Caco-2 (cell line): ENCODE data around the gene ST8SIA1. TPM values are rescaled to one million over a fixed set of nuclear protein-coding genes. Genes with fewer than 3 reads are reported as not detected.

ENCODE experiments used
- BruUV-seq: library from RNA; stranded (reverse); fragments of 400-500 nt; replicated peaks from 2 replicates; lab custom pipeline; 2021; lab: Mats Ljungman, UMichigan
- CTCF ChIA-PET: fragments of 300-600 bp; sonication (Branson Sonifier 250); formaldehyde crosslinking; loops from one replicate; lab custom pipeline; 2022; ENCODE audit warnings: antibody characterized with exemption; lab: Charles Lee
- POLR2A ChIA-PET: fragments of 300-600 bp; sonication (Branson Sonifier 250); formaldehyde crosslinking; loops from one replicate; lab custom pipeline; 2022; ENCODE audit warnings: antibody characterized with exemption; lab: Charles Lee
- DNase-seq, 2 experiments: peaks; one replicate each; pipeline versions ENCODE4 v3.0.0 to v3.0.0-alpha.2; 2020 to 2022
- H3K27me3 ChIP-seq: replicated peaks from 2 replicates; pipeline ENCODE4 v1.6.0; 2011; ENCODE audit warnings: low read length; ENCODE audit not compliant: control insufficient read depth, insufficient read depth
- H3K36me3 ChIP-seq: 2 replicates; pipeline ENCODE4 v1.5.1; 2011; ENCODE audit warnings: low read length; ENCODE audit not compliant: control insufficient read depth, insufficient read depth
- H3K4me1 ChIP-seq: fragments of 250-450 bp; sonication (Bioruptor Pico); 2 replicates; pipeline ENCODE4 v1.5.1; 2020; ENCODE audit warnings: mild to moderate bottlenecking
- H3K4me3 ChIP-seq: 2 replicates; pipeline ENCODE4 v1.5.1; 2011; ENCODE audit warnings: low read depth, mild to moderate bottlenecking, control low read depth, low read length
- H3K9me3 ChIP-seq: fragments of 250-450 bp; sonication (Bioruptor Pico); 2 replicates; pipeline ENCODE4 v1.5.1; 2020; ENCODE audit warnings: mild to moderate bottlenecking, moderate library complexity
- H3K27ac Mint-ChIP-seq: one replicate; pipeline ENCODE4 v1.8.0; 2022; ENCODE audit warnings: mixed read lengths; ENCODE audit not compliant: unreplicated experiment
- H3K27me3 Mint-ChIP-seq: one replicate; pipeline ENCODE4 v1.8.0; 2022; ENCODE audit warnings: mixed read lengths; ENCODE audit not compliant: insufficient read depth, unreplicated experiment
- H3K36me3 Mint-ChIP-seq: one replicate; pipeline ENCODE4 v1.8.0; 2022; ENCODE audit warnings: mild to moderate bottlenecking, mixed read lengths; ENCODE audit not compliant: insufficient read depth, unreplicated experiment
- H3K4me1 Mint-ChIP-seq: one replicate; pipeline ENCODE4 v1.8.0; 2022; ENCODE audit warnings: low read depth, mixed read lengths; ENCODE audit not compliant: unreplicated experiment
- H3K4me3 Mint-ChIP-seq: one replicate; pipeline ENCODE4 v1.8.0; 2022; ENCODE audit warnings: mild to moderate bottlenecking, moderate library complexity, mixed read lengths; ENCODE audit not compliant: unreplicated experiment
- H3K9me3 Mint-ChIP-seq: one replicate; pipeline ENCODE4 v1.8.0; 2022; ENCODE audit warnings: mixed read lengths; ENCODE audit not compliant: unreplicated experiment
- CTCF ChIP-seq, 2 experiments: fragments of 200-600 bp in 1 of 2; IDR thresholded peaks; 1 replicate in 1 of 2; 2 replicates in 1 of 2; pipeline versions ENCODE4 v1.5.1 to v1.8.0; 2011 to 2022; ENCODE audit warnings: antibody characterized with exemption in 1 of 2, control low read depth in 1 of 2, inconsistent platforms in 1 of 2, low read depth in 1 of 2, low read length in 1 of 2, mild to moderate bottlenecking in 1 of 2, moderate library complexity in 1 of 2; ENCODE audit not compliant: insufficient read depth in 1 of 2, severe bottlenecking in 1 of 2, unreplicated experiment in 1 of 2
- intact Hi-C: fragments of 100-400 bp; cut with micrococcal nuclease; formaldehyde crosslinking; loops from one replicate; pipeline ENCODE4 v1.10.0; 2022; ENCODE audit not compliant: unreplicated experiment
- total RNA-seq: library from RNA; stranded (reverse); gene quantifications from 2 replicates; pipeline ENCODE4 v1.2.3, GENCODE V29; 2022

The ST8SIA1 gene
- total RNA-seq, 1 experiment from 2014 or later = not detected

GRCh38 chr12:22271023-22271422, 63.5 kb downstream of the ST8SIA1 start:
- peaks cover 28% of the 10 kb centered on the region for H3K27me3 Mint-ChIP-seq
- no peak for TF ChIP-seq CTCF (IDR thresholded peaks at IDR 0.05; ENCODE audit: insufficient read depth in 1 of 2, low read depth in 1 of 2, low read length in 1 of 2, severe bottlenecking in 1 of 2, unreplicated experiment in 1 of 2)
- H3K36me3 ChIP-seq = no peaks in the 10 kb centered on the region
- intact Hi-C loops = no loop called here
- DNase-seq = no peak
- no peaks in the 10 kb centered on the region for H3K4me1 Mint-ChIP-seq
- H3K4me1 ChIP-seq = no peaks in the 10 kb centered on the region
- H3K9me3 ChIP-seq = no peaks in the 10 kb centered on the region
- no peak overlapping the region for H3K27ac Mint-ChIP-seq
- no peaks in the 10 kb centered on the region for H3K27me3 ChIP-seq
- POLR2A ChIA-PET = no interaction called here
- H3K4me3 ChIP-seq = no peak overlapping the region
- H3K9me3 Mint-ChIP-seq = no peaks in the 10 kb centered on the region
- BruUV-seq = no TSS peak
- CTCF ChIA-PET = no interaction called here
- H3K4me3 Mint-ChIP-seq = no peak overlapping the region
- no peaks in the 10 kb centered on the region for H3K36me3 Mint-ChIP-seq

GRCh38 chr12:22268973-22269372, 65.5 kb downstream of the ST8SIA1 start:
- Histone ChIP-seq H3K27me3 (no peaks in the 10 kb centered on the region), H3K36me3 (no peaks in the 10 kb centered on the region), H3K9me3 (no peaks in the 10 kb centered on the region), H3K4me1 (no peaks in the 10 kb centered on the region), H3K4me3 (no peak overlapping the region)
- H3K36me3 Mint-ChIP-seq = no peaks in the 10 kb centered on the region
- peaks cover 28% of the 10 kb centered on the region for H3K27me3 Mint-ChIP-seq
- POLR2A ChIA-PET = no interaction called here
- no peaks in the 10 kb centered on the region for H3K4me1 Mint-ChIP-seq
- no peak for DNase-seq
- H3K4me3 Mint-ChIP-seq = no peak overlapping the region
- no peak overlapping the region for H3K27ac Mint-ChIP-seq
- BruUV-seq = no TSS peak
- intact Hi-C loops = no loop called here
- CTCF ChIA-PET = no interaction called here
- H3K9me3 Mint-ChIP-seq = no peaks in the 10 kb centered on the region
- TF ChIP-seq CTCF (IDR thresholded peaks at IDR 0.05; ENCODE audit: insufficient read depth in 1 of 2, low read depth in 1 of 2, low read length in 1 of 2, severe bottlenecking in 1 of 2, unreplicated experiment in 1 of 2) = no peak

- H3K27ac Mint-ChIP-seq = no peak overlapping the region
- no peak for TF ChIP-seq CTCF (IDR thresholded peaks at IDR 0.05; ENCODE audit: insufficient read depth in 1 of 2, low read depth in 1 of 2, low read length in 1 of 2, severe bottlenecking in 1 of 2, unreplicated experiment in 1 of 2)
- no peak overlapping the region for H3K4me3 Mint-ChIP-seq
- DNase-seq = no peak
- ChIA-PET CTCF (no interaction called here), POLR2A (no interaction called here)
- no peaks in the 10 kb centered on the region for H3K4me1 Mint-ChIP-seq
- no peaks in the 10 kb centered on the region for H3K36me3 Mint-ChIP-seq
- no TSS peak for BruUV-seq
- H3K4me3 ChIP-seq = no peak overlapping the region
- peaks cover 25% of the 10 kb centered on the region for H3K27me3 Mint-ChIP-seq
- H3K9me3 ChIP-seq = no peaks in the 10 kb centered on the region
- no peaks in the 10 kb centered on the region for H3K4me1 ChIP-seq
- intact Hi-C loops = no loop called here
- H3K27me3 ChIP-seq = no peaks in the 10 kb centered on the region
- no peaks in the 10 kb centered on the region for H3K9me3 Mint-ChIP-seq
- H3K36me3 ChIP-seq = no peaks in the 10 kb centered on the region
These were observed 66.1 kb downstream of the ST8SIA1 start for GRCh38 chr12:22268406-22268805.
